ENCODE measurements around the gene RNF151. TPM values are rescaled to one million over a fixed set of nuclear protein-coding genes. Genes with fewer than 3 reads are reported as not detected.

RNF151 gene
- total RNA-seq, 3 donors from 2014 or later, result not detected

- Histone ChIP-seq H3K4me1 (ENCODE audit: low read depth) (peaks cover 9% of the 10 kb centered on the region), H3K4me3 (no peak overlapping the region), H3K9me3 (no peaks in the 10 kb centered on the region), H3K36me3 (ENCODE audit: low read depth) (no peaks in the 10 kb centered on the region)
- intact Hi-C loops (cut with DNase I, micrococcal nuclease), result loop anchor here in 1 of 2 donors (10.0 kb wide), 1 partner anchor 56 kb away; no protein-coding TSS in a partner anchor
- TF ChIP-seq CTCF (IDR thresholded peaks at IDR 0.05), result no peak
- ATAC-seq (peak; percentile 65), DNase-seq (peak in 1 of 3 donors; percentile 71)
Observed at GRCh38 chr16:1920727-1921171, 45.9 kb upstream of the RNF151 start.

DNA sequence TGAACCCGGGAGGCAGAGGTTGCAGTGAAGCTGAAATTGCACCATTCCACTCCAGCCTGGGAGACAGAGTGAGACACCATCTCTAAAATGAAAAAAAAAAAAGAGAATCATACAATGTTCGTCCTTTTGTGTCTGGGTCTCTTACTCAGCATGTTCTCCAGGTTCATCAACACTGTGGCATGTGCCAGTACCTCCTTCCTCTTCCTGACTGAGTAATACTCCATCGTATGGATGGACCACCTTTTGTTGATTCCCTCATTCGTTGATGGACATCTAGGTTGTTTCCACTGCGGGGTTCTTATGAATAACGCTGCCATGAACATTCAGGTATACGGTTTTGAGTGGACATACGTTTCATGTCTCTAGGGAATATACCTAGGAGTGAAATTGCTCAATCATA, 44.3 kb upstream of the RNF151 start:
- intact Hi-C loops (cut with DNase I, micrococcal nuclease), result loop anchor here in 1 of 2 donors (10.0 kb wide), 1 partner anchor 58 kb away; no protein-coding TSS in a partner anchor
- peaks cover 9% of the 10 kb centered on the region for H3K4me1 ChIP-seq (ENCODE audit: low read depth)
- no peak overlapping the region for H3K4me3 ChIP-seq
- no peaks in the 10 kb centered on the region for H3K9me3 ChIP-seq
- no peaks in the 10 kb centered on the region for H3K36me3 ChIP-seq (ENCODE audit: low read depth)
- ATAC-seq, result no peak
- no peak for TF ChIP-seq CTCF (IDR thresholded peaks at IDR 0.05)
- DNase-seq, result no peak

DNA sequence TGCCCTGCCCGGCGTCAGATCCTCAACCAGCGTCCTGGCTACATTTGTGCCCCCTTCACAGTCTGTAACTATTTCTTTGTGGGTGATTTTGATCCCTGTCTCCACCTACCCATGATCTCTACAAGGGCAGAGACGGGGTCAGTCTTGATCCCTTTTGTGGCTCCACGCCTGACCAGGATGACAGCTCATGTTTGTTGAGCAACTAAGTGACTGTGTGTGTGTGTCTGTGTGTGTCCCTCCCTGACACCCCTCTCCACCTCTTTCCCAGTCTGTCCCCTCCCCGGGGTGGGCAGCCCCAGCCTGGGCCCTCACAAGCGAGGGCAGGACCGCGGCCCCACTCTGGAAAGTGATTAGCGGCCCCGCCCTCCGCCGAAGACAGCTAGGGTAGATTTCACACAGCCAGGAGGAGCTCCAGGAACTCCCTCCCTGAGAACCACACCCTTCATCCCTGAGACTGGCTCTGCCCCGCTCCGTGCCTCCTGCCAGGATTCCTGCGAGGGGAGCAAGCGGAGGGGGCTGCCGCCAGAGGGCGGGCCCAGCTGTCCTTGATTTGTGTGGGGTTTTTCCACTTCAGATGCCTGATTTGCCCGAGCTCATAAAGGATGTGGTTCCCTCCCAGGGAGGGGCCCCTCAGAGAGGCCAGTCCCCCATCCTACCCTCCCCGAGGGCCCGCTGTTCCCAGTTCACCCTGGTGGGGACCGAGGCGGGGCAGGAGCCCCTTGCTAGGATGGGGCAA, 43.2 kb upstream of the RNF151 start:
- Histone ChIP-seq H3K4me3 (no peak overlapping the region), H3K36me3 (ENCODE audit: low read depth) (no peaks in the 10 kb centered on the region), H3K9me3 (no peaks in the 10 kb centered on the region), H3K4me1 (ENCODE audit: low read depth) (peaks cover 9% of the 10 kb centered on the region)
- intact Hi-C loops (cut with DNase I, micrococcal nuclease), result loop anchor here in 1 of 2 donors (10.0 kb wide), 1 partner anchor 59 kb away; no protein-coding TSS in a partner anchor
- peak; percentile 67 to 79 (median 73) for DNase-seq
- ATAC-seq, result peak; percentile 86
- TF ChIP-seq CTCF (IDR thresholded peaks at IDR 0.05), result no peak

- TF ChIP-seq CTCF (IDR thresholded peaks at IDR 0.05), result no peak
- H3K9me3 ChIP-seq, result no peaks in the 10 kb centered on the region
- DNase-seq (no peak), ATAC-seq (no peak)
- intact Hi-C loops (cut with DNase I, micrococcal nuclease), result loop anchor here in 1 of 2 donors (10.0 kb wide), 1 partner anchor 59 kb away; no protein-coding TSS in a partner anchor
- H3K4me3 ChIP-seq, result no peak overlapping the region
- peaks cover 12% of the 10 kb centered on the region for H3K4me1 ChIP-seq (ENCODE audit: low read depth)
- H3K36me3 ChIP-seq (ENCODE audit: low read depth), result no peaks in the 10 kb centered on the region
Observed at GRCh38 chr16:1924095-1924494, 42.6 kb upstream of the RNF151 start.

GRCh38 chr16:1926271-1926670, 40.4 kb upstream of the RNF151 start:
- no peak for TF ChIP-seq CTCF (IDR thresholded peaks at IDR 0.05)
- ATAC-seq (no peak), DNase-seq (peak in 1 of 3 donors; percentile 23)
- Histone ChIP-seq H3K9me3 (no peaks in the 10 kb centered on the region), H3K4me1 (ENCODE audit: low read depth) (peaks cover 17% of the 10 kb centered on the region), H3K36me3 (ENCODE audit: low read depth) (no peaks in the 10 kb centered on the region), H3K4me3 (no peak overlapping the region)
- intact Hi-C loops (cut with DNase I, micrococcal nuclease), result loop anchor here (5.0 to 10.0 kb wide), 2 partner anchors 61 to 64 kb away; no protein-coding TSS in a partner anchor

Data from mucosa of descending colon (tissue), 3 donors.